ENCODE measurements around the gene YIPF5. TPM values are rescaled to one million over a fixed set of nuclear protein-coding genes. Genes with fewer than 3 reads are reported as not detected.

YIPF5 gene
- total RNA-seq, 1 donor from 2014 or later, result 18.2 TPM

DNA sequence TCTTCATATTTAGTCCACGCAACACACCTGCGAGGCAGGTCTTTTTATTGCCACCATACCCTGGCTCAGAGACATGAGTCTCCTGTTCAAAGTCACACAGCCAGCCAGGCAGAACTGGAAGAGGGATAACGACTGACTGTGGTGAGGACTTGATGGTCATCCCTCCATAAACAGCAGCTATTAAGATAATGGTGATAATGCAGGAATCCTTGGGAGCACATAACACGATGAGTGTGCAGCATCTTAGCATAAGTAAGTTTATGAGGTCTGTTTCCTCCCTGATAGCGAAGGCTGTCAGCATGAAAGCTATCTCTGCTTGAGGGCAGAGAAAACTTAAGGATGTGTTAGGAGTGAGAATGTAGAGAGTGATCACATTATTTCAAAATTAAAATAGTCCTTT is 31.1 kb upstream of the YIPF5 start:
- Histone ChIP-seq H3K4me1 (peaks cover 19% of the 10 kb centered on the region), H3K4me3 (no peak overlapping the region), H3K27ac (no peak overlapping the region), H3K27me3 (peaks cover 4% of the 10 kb centered on the region), H3K36me3 (no peaks in the 10 kb centered on the region), H3K9me3 (no peaks in the 10 kb centered on the region)
- DNase-seq (ENCODE audit: extremely low spot score in 2 of 2), result no peak
- intact Hi-C loops (cut with DNase I), result no loop called here
- TF ChIP-seq POLR2A (IDR thresholded peaks at IDR 0.05) (no peak), POLR2AphosphoS5 (IDR thresholded peaks at IDR 0.05; ENCODE audit: insufficient read depth in 1 of 2, low read depth in 1 of 2) (no peak)
- TF ChIP-seq, protein P1, sequence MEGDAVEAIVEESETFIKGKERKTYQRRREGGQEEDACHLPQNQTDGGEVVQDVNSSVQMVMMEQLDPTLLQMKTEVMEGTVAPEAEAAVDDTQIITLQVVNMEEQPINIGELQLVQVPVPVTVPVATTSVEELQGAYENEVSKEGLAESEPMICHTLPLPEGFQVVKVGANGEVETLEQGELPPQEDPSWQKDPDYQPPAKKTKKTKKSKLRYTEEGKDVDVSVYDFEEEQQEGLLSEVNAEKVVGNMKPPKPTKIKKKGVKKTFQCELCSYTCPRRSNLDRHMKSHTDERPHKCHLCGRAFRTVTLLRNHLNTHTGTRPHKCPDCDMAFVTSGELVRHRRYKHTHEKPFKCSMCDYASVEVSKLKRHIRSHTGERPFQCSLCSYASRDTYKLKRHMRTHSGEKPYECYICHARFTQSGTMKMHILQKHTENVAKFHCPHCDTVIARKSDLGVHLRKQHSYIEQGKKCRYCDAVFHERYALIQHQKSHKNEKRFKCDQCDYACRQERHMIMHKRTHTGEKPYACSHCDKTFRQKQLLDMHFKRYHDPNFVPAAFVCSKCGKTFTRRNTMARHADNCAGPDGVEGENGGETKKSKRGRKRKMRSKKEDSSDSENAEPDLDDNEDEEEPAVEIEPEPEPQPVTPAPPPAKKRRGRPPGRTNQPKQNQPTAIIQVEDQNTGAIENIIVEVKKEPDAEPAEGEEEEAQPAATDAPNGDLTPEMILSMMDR (IDR thresholded peaks at IDR 0.05), result no peak

GRCh38 chr5:144198386-144198785 is 27.9 kb upstream of the YIPF5 start:
- H3K9me3 ChIP-seq, result no peaks in the 10 kb centered on the region
- TF ChIP-seq, protein P1 (IDR thresholded peaks at IDR 0.05), result no peak
- no peak for TF ChIP-seq POLR2AphosphoS5 (IDR thresholded peaks at IDR 0.05; ENCODE audit: insufficient read depth in 1 of 2, low read depth in 1 of 2)
- no peaks in the 10 kb centered on the region for H3K27me3 ChIP-seq
- H3K36me3 ChIP-seq, result no peaks in the 10 kb centered on the region
- no peak for DNase-seq (ENCODE audit: extremely low spot score in 2 of 2)
- H3K4me1 ChIP-seq, result peaks cover 9% of the 10 kb centered on the region
- no peak overlapping the region for H3K27ac ChIP-seq
- H3K4me3 ChIP-seq, result no peak overlapping the region
- intact Hi-C loops (cut with DNase I), result no loop called here

GRCh38 chr5:144196612-144197011 is 26.2 kb upstream of the YIPF5 start:
- no peak overlapping the region for H3K27ac ChIP-seq
- TF ChIP-seq POLR2A (IDR thresholded peaks at IDR 0.05), result no peak
- TF ChIP-seq, protein P1 (IDR thresholded peaks at IDR 0.05), result no peak
- TF ChIP-seq POLR2AphosphoS5 (IDR thresholded peaks at IDR 0.05; ENCODE audit: insufficient read depth in 1 of 2, low read depth in 1 of 2), result no peak
- intact Hi-C loops (cut with DNase I), result no loop called here
- no peak for DNase-seq (ENCODE audit: extremely low spot score in 2 of 2)
- H3K9me3 ChIP-seq, result no peaks in the 10 kb centered on the region
- H3K4me1 ChIP-seq, result no peaks in the 10 kb centered on the region
- H3K27me3 ChIP-seq, result no peaks in the 10 kb centered on the region
- H3K36me3 ChIP-seq, result no peaks in the 10 kb centered on the region
- no peak overlapping the region for H3K4me3 ChIP-seq

DNA sequence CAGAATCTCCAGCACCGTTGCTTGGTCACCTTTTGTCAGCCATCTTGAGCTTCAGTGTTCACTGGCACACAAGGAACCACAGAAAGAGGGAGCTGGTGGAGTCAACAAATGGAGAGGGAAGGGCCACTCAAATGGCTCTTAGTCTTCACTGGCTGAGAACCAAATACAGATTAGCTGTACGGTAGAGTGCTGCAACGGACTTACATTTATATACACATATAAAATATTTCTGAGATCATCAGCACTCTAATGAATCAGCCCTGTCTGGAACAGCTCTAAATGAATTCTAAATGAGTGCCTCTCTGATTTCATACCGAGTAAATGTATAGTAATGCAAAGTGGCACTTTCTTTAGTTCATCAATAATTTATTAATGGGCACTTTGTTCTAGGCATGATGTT is 25.0 kb upstream of the YIPF5 start:
- no peak overlapping the region for H3K4me3 ChIP-seq
- H3K4me1 ChIP-seq, result no peaks in the 10 kb centered on the region
- H3K27me3 ChIP-seq, result no peaks in the 10 kb centered on the region
- intact Hi-C loops (cut with DNase I), result no loop called here
- DNase-seq (ENCODE audit: extremely low spot score in 2 of 2), result no peak
- TF ChIP-seq, protein P1 (IDR thresholded peaks at IDR 0.05), result no peak
- TF ChIP-seq POLR2A (IDR thresholded peaks at IDR 0.05) (no peak), POLR2AphosphoS5 (IDR thresholded peaks at IDR 0.05; ENCODE audit: insufficient read depth in 1 of 2, low read depth in 1 of 2) (no peak)
- no peak overlapping the region for H3K27ac ChIP-seq
- H3K9me3 ChIP-seq, result no peaks in the 10 kb centered on the region
- H3K36me3 ChIP-seq, result no peaks in the 10 kb centered on the region

DNA sequence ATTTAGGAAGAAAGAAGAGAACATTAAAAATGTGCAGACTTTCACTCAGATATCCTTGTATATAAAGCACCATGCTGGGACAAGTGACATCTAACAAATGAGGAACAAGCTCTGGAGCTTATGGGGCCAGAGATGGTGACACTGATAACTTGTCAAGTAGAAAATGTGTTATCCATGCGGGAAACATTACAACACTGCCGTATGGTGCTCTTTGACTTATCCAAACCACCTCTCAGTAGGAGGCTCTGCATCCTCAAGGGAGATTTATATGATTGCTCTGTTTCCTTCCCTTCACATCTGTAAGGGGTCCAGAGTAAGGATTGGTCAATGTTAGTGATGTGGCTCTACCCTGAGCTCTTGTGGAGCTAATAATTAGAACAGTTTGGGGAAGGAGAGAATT is 23.7 kb upstream of the YIPF5 start:
- intact Hi-C loops (cut with DNase I), result no loop called here
- Histone ChIP-seq H3K4me3 (no peak overlapping the region), H3K9me3 (no peaks in the 10 kb centered on the region), H3K4me1 (no peaks in the 10 kb centered on the region), H3K27ac (no peak overlapping the region), H3K27me3 (no peaks in the 10 kb centered on the region), H3K36me3 (no peaks in the 10 kb centered on the region)
- no peak for DNase-seq (ENCODE audit: extremely low spot score in 2 of 2)
- TF ChIP-seq, protein P1 (IDR thresholded peaks at IDR 0.05), result no peak
- no peak for TF ChIP-seq POLR2A (IDR thresholded peaks at IDR 0.05)
- no peak for TF ChIP-seq POLR2AphosphoS5 (IDR thresholded peaks at IDR 0.05; ENCODE audit: insufficient read depth in 1 of 2, low read depth in 1 of 2)

All from vagina (tissue), 2 donors.